ENCODE results near the gene COL15A1.
"Not testable (repeated sequence)": the region's sequence is repeated elsewhere in the genome, so short reads cannot be mapped to it uniquely, and the experiment has no call there.

COL15A1 gene

DNA sequence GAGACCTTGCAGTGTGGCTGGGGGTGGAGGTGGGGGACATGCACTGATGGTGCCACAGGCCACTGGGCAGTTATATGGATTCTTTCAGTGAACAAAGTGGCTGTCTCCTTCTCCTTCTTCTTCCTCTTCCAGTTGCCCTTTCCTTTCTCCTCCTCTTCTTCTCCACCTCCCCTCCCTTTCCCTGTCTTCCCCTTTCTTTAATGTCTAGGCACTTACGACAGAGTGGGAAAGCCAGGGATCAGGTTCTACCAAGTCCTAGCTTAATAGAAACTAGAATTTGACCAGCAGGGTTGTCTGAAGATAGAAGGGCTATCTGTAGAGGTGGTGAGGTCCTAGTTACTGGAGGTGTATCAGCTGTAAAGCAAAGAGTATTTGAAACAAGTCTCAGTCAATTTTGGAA lies 62.8 kb downstream of the COL15A1 start:
- in situ Hi-C loops (cut with HindIII; ENCODE audit: low pct_unique_long_range_greater_than_20kb, low sequenced_read_pairs): no loop called here
- no peak for DNase-seq (ENCODE audit: low read depth in 1 of 2, low spot score in 1 of 2)
- no peak for TF ChIP-seq JUND (IDR thresholded peaks at IDR 0.05; ENCODE audit: low read depth)

DNA sequence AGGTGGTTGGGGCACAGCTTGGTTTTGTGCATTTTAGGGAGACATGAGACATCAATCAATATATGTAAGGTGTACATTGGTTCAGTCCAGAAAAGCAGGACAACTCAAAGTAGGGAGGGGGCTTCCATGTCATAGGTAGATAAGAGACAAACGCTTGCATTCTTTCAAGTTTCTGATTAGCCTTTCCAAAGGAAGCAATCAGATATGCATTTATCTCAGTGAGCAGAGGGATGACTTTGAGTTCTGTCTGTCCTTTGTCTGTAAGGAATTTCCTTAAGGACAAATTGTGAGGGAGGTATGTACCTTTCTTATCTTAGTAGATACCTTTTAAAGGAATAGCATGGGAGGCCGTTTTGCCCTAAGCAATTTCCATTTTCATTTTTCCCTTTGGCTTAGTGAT lies 63.3 kb downstream of the COL15A1 start:
- no peak for DNase-seq (ENCODE audit: low read depth in 1 of 2, low spot score in 1 of 2)
- no peak for TF ChIP-seq JUND (IDR thresholded peaks at IDR 0.05; ENCODE audit: low read depth)
- in situ Hi-C loops (cut with HindIII; ENCODE audit: low pct_unique_long_range_greater_than_20kb, low sequenced_read_pairs): no loop called here

GRCh38 chr9:99008203-99008602 lies 64.5 kb downstream of the COL15A1 start:
- DNase-seq (ENCODE audit: low read depth in 1 of 2, low spot score in 1 of 2): peak in 1 of 2 experiments; percentile 66
- in situ Hi-C loops (cut with HindIII; ENCODE audit: low pct_unique_long_range_greater_than_20kb, low sequenced_read_pairs): no loop called here
- TF ChIP-seq JUND (IDR thresholded peaks at IDR 0.05; ENCODE audit: low read depth): 0 out of 2 replicates have a peak, but pooled peaks have one; percentile 8

DNA sequence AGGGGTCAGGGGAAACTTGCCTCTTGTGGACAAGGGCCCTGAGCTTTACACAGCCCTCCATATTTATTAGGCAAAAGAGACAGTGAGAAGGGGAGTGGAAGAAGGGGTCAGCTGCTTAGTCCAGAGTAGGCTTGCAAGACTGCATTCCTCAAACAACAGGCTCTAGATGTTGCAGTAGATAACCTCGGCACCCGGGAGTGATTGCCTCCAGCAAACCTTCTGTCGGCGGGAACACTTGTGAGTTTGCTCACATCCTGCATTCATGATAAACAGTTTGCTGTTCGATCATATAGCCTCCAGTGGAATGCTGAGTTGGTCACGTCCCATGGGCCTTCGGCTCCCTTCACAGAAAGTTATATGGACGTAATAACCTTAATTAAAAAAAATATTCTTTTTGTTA lies 66.7 kb downstream of the COL15A1 start:
- peak in 1 of 2 experiments; percentile 48 for DNase-seq (ENCODE audit: low read depth in 1 of 2, low spot score in 1 of 2)
- TF ChIP-seq JUND (IDR thresholded peaks at IDR 0.05; ENCODE audit: low read depth): 0 out of 2 replicates have a peak, but pooled peaks have one; percentile 14
- in situ Hi-C loops (cut with HindIII; ENCODE audit: low pct_unique_long_range_greater_than_20kb, low sequenced_read_pairs): not testable (repeated sequence)

DNA sequence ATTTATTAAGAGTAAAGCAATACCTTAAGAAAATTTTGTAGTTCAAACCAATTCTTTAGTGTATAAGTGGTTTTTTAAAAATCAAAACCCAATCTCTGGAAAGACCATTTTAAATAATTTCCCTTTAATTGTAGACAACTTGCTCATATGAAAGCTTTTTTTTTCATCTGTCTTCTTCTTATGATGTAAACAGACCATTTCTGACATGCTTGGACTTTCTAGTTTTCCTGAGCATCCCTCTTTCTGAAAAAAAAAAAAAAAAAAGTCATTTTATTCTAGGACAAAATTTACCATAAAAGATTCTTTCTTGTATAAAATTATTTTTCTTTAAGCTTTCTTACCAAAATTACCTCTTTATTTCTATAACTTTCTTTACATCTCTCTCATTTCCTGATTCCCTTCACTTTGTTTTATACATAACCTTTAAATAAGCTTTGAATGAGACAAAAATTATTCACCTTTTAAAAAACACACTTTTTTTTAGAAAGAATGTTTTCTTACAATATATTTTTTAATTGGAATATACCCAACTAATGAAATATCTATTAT lies 67.5 kb downstream of the COL15A1 start:
- in situ Hi-C loops (cut with HindIII; ENCODE audit: low pct_unique_long_range_greater_than_20kb, low sequenced_read_pairs): no loop called here
- peak in 1 of 2 experiments; percentile 25 for DNase-seq (ENCODE audit: low read depth in 1 of 2, low spot score in 1 of 2)
- no peak for TF ChIP-seq JUND (IDR thresholded peaks at IDR 0.05; ENCODE audit: low read depth)

GRCh38 chr9:99012957-99013512 lies 69.3 kb downstream of the COL15A1 start:
- no peak for DNase-seq (ENCODE audit: low read depth in 1 of 2, low spot score in 1 of 2)
- no peak for TF ChIP-seq JUND (IDR thresholded peaks at IDR 0.05; ENCODE audit: low read depth)
- in situ Hi-C loops (cut with HindIII; ENCODE audit: low pct_unique_long_range_greater_than_20kb, low sequenced_read_pairs): no loop called here

GRCh38 chr9:99013550-99013949 lies 69.8 kb downstream of the COL15A1 start:
- TF ChIP-seq JUND (IDR thresholded peaks at IDR 0.05; ENCODE audit: low read depth): no peak
- in situ Hi-C loops (cut with HindIII; ENCODE audit: low pct_unique_long_range_greater_than_20kb, low sequenced_read_pairs): no loop called here
- DNase-seq (ENCODE audit: low read depth in 1 of 2, low spot score in 1 of 2): no peak

GRCh38 chr9:99015448-99015847 lies 71.7 kb downstream of the COL15A1 start:
- no peak for TF ChIP-seq JUND (IDR thresholded peaks at IDR 0.05; ENCODE audit: low read depth)
- no peak for DNase-seq (ENCODE audit: low read depth in 1 of 2, low spot score in 1 of 2)
- in situ Hi-C loops (cut with HindIII; ENCODE audit: low pct_unique_long_range_greater_than_20kb, low sequenced_read_pairs): no loop called here

DNA sequence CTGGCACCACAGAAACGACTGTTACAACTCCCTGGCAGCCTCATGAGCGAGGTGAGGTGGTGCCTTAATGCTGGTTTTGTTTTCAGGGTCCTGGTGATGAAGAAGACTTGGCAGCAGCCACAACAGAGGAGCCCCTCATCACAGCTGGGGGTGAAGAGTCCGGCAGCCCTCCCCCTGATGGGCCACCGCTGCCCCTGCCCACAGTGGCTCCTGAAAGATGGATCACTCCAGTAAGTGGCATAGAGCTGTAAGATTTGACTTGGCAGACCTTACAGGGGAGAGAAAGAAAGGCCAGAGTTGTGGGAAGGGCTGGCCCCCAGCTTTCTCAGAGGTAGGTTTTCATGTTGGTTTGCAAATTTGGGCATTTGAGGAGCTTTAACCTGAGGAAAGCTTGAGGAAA lies 72.2 kb downstream of the COL15A1 start:
- no peak for DNase-seq (ENCODE audit: low read depth in 1 of 2, low spot score in 1 of 2)
- TF ChIP-seq JUND (IDR thresholded peaks at IDR 0.05; ENCODE audit: low read depth): no peak
- in situ Hi-C loops (cut with HindIII; ENCODE audit: low pct_unique_long_range_greater_than_20kb, low sequenced_read_pairs): no loop called here

GRCh38 chr9:99016681-99017387 lies 73.1 kb downstream of the COL15A1 start:
- no peak for TF ChIP-seq JUND (IDR thresholded peaks at IDR 0.05; ENCODE audit: low read depth)
- DNase-seq (ENCODE audit: low read depth in 1 of 2, low spot score in 1 of 2): no peak
- in situ Hi-C loops (cut with HindIII; ENCODE audit: low pct_unique_long_range_greater_than_20kb, low sequenced_read_pairs): no loop called here

GRCh38 chr9:99018653-99019052 lies 74.9 kb downstream of the COL15A1 start:
- TF ChIP-seq JUND (IDR thresholded peaks at IDR 0.05; ENCODE audit: low read depth): no peak
- in situ Hi-C loops (cut with HindIII; ENCODE audit: low pct_unique_long_range_greater_than_20kb, low sequenced_read_pairs): no loop called here
- no peak for DNase-seq (ENCODE audit: low read depth in 1 of 2, low spot score in 1 of 2)

GRCh38 chr9:99019510-99020331 lies 76.0 kb downstream of the COL15A1 start:
- in situ Hi-C loops (cut with HindIII; ENCODE audit: low pct_unique_long_range_greater_than_20kb, low sequenced_read_pairs): no loop called here
- no peak for DNase-seq (ENCODE audit: low read depth in 1 of 2, low spot score in 1 of 2)
- TF ChIP-seq JUND (IDR thresholded peaks at IDR 0.05; ENCODE audit: low read depth): no peak
